Spleen (tissue), 11 donors: ENCODE measurements around the gene ANKRD44. TPM values are rescaled to one million over a fixed set of nuclear protein-coding genes. Genes with fewer than 3 reads are reported as not detected.

Experiments used
- DNase-seq: peaks from one replicate; pipeline ENCODE4 v3.0.0-alpha.2; 2020
- H3K27ac ChIP-seq, 8 donors: fragments of 200-600 bp; sonication (generic) in 7 of 8; 1 replicate in 4 of 8; 2 replicates in 4 of 8; pipeline versions ENCODE4 v1.5.0 to v1.8.0; 2016 to 2021; ENCODE audit warnings: inconsistent platforms in 4 of 8, mild to moderate bottlenecking in 4 of 8, moderate library complexity in 1 of 8
- H3K27me3 ChIP-seq, 7 donors: fragments of 200-600 bp; sonication (generic) in 6 of 7; replicated peaks in 1 of 7; 1 replicate in 4 of 7; 2 replicates in 3 of 7; pipeline versions ENCODE4 v1.5.0 to v1.8.0; 2016 to 2021; ENCODE audit warnings: inconsistent platforms in 3 of 7, mild to moderate bottlenecking in 1 of 7
- H3K36me3 ChIP-seq, 6 donors: fragments of 200-600 bp; sonication (generic) in 5 of 6; 1 replicate in 4 of 6; 2 replicates in 2 of 6; pipeline versions ENCODE4 v1.5.0 to v1.8.0; 2016 to 2021; ENCODE audit warnings: inconsistent platforms in 2 of 6
- H3K4me1 ChIP-seq, 6 donors: fragments of 200-600 bp; sonication (generic) in 5 of 6; 1 replicate in 3 of 6; 2 replicates in 3 of 6; pipeline versions ENCODE4 v1.5.0 to v1.8.0; 2016 to 2021; ENCODE audit warnings: inconsistent platforms in 3 of 6
- H3K4me3 ChIP-seq, 8 donors: fragments of 200-600 bp; sonication (generic) in 7 of 8; 1 replicate in 4 of 8; 2 replicates in 4 of 8; pipeline versions ENCODE4 v1.5.0 to v1.8.0; 2016 to 2021; ENCODE audit warnings: inconsistent platforms in 4 of 8, mild to moderate bottlenecking in 4 of 8, moderate library complexity in 2 of 8
- H3K9me3 ChIP-seq, 8 donors: fragments of 200-600 bp; sonication (generic) in 7 of 8; 1 replicate in 4 of 8; 2 replicates in 4 of 8; pipeline versions ENCODE4 v1.5.0 to v1.8.0; 2016 to 2021; ENCODE audit warnings: inconsistent platforms in 4 of 8
- CTCF ChIP-seq, 11 experiments: fragments of 200-600 bp in 7 of 11; fragments of 450-650 bp in 4 of 11; sonication (generic) in 4 of 11; IDR thresholded peaks in 8 of 11; conservative IDR thresholded peaks in 3 of 11; 1 replicate in 7 of 11; 2 replicates in 4 of 11; pipeline versions ENCODE4 v1.4.0 to v1.8.0; 2016 to 2021; ENCODE audit warnings: antibody characterized with exemption in 11 of 11, inconsistent platforms in 4 of 11, mild to moderate bottlenecking in 1 of 11
- POLR2A ChIP-seq, 3 donors: fragments of 450-650 bp; IDR thresholded peaks; one replicate each; pipeline ENCODE4 v1.5.1; 2017; ENCODE audit warnings: antibody characterized with exemption in 3 of 3, mild to moderate bottlenecking in 1 of 3
- POLR2AphosphoS5 ChIP-seq, 3 donors: sonication (generic); formaldehyde crosslinking; IDR thresholded peaks; one replicate each; pipeline ENCODE4 v1.5.1; 2017; ENCODE audit warnings: antibody characterized with exemption in 3 of 3
- WGBS, 5 donors: extraction: QIAGEN DNeasy Blood & Tissue Kit in 3 of 5; methylation state at CpG; one replicate each; pipeline versions ENCODE4 v1.1.5 to v1.1.7; 2013 to 2018; 5-methylcytosine and 5-hydroxymethylcytosine counted together
- intact Hi-C: fragments of 100-400 bp; cut with DNase I; formaldehyde crosslinking; loops from one replicate; pipeline ENCODE4 v1.15.0; 2023; ENCODE audit warnings: low total_unique reads
- polyA plus RNA-seq, 3 donors: library from polyadenylated mRNA; stranded (reverse); fragments of 200-250 nt; gene quantifications; one replicate each; pipeline ENCODE4 v1.2.1, GENCODE V29; 2013
- total RNA-seq, 7 donors: library from RNA; depleted of rRNA in 3 of 7; stranded (reverse); fragments of >200 nt in 3 of 7; fragmentation: NEBNext Ultra II Directional in 4 of 7; extraction: Animal tissue kit (Norgen Biotek cat#: 25700) in 4 of 7; gene quantifications; one replicate each; pipeline versions ENCODE4 v1.1.0 to v1.2.1, GENCODE V29; 2016 to 2021
- donor health status: healthy with polysubstance abuse.
- donor health status: DM: no; HTN: no; CAD: no; lungs with moderate emphysema.
- donor health status: DM: no; HTN: no; CAD: no.
- donor health status: Bipolar disorder and iron deficiency.
- donor health status: healthy.
- donor health status: DM: no; HTN: no; CAD: no.
- donor health status: DM: yes; HTN: yes; CAD: no.

The ANKRD44 gene
- total and polyA plus RNA-seq, 10 donors: 16.0 to 183 (median 140) TPM

DNA sequence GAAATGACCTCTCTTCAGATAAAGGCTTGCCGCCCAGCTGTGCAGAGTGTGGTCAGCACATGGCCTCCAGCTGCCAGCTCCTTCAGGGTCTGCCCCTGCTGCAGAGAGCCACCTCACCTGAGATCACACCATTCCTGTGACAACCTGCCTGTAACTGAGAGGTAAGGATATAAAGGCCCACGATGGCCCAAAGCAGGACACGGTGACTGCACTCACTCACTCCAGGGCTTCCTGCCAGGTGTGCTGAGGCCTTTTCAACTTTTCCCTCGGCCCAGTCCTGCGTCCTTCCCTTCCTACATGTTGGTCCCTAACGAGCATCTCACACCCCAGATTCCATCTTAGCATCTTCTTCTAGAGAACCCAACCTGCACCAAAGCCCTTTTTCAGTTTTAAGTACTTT lies 36.2 kb downstream of the ANKRD44 start:
- intact Hi-C loops: no loop called here
- H3K36me3 ChIP-seq: no peaks in the 10 kb centered on the region
- TF ChIP-seq CTCF (IDR thresholded peaks at IDR 0.05 in 8 of 11, conservative IDR thresholded peaks at IDR 0.05 in 3 of 11) (no peak), POLR2AphosphoS5 (IDR thresholded peaks at IDR 0.05) (no peak), POLR2A (IDR thresholded peaks at IDR 0.05) (no peak)

DNA sequence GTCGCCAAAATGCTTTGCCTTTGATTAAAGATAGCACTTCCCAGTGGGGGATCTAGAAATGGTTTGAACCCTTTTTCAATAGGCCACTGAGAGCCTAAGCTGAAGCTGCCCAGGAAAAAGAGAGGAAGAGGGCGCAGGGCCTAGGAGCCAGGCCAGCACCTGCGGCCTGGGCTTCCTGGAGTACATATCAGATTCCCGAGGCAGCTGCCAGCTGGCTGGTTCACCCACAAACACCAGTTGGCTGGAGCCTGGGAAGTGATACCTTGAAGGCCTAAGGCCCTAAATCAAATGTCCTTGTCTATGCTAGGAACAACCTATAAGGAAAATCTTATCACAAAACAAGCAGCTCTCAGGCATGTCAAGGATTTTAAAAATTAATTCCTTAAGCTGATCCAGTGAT lies 37.1 kb downstream of the ANKRD44 start:
- no peaks in the 10 kb centered on the region for H3K9me3 ChIP-seq
- intact Hi-C loops: no loop called here
- H3K36me3 ChIP-seq: peaks cover 0 to 2% (median 0%) of the 10 kb centered on the region in 6 donors
- no peaks in the 10 kb centered on the region for H3K27me3 ChIP-seq
- peak overlapping the region in 2 of 8 donors; percentile 15 to 38 for H3K27ac ChIP-seq
- peaks cover 5 to 100% (median 73%) of the 10 kb centered on the region in 6 donors for H3K4me1 ChIP-seq
- H3K4me3 ChIP-seq: no peak overlapping the region
- 60 to 69% (median 62%) methylated on average over 3 to 4 of the region's 4 CpGs for WGBS, 5 donors
- no peak for DNase-seq
- TF ChIP-seq CTCF (IDR thresholded peaks at IDR 0.05 in 8 of 11, conservative IDR thresholded peaks at IDR 0.05 in 3 of 11) (no peak), POLR2A (IDR thresholded peaks at IDR 0.05) (no peak), POLR2AphosphoS5 (IDR thresholded peaks at IDR 0.05) (peak in 1 of 3 donors; percentile 8)

More for the DNA sequence above, 36.2 kb downstream of the ANKRD44 start:
- Histone ChIP-seq H3K9me3 (no peaks in the 10 kb centered on the region), H3K4me1 (peaks cover 12 to 100% (median 73%) of the 10 kb centered on the region in 6 donors), H3K27ac (peak overlapping the region in 4 of 8 donors; percentile 6 to 35 (median 22)), H3K4me3 (no peak overlapping the region), H3K27me3 (no peaks in the 10 kb centered on the region)
- 56 to 67% (median 59%) methylated on average over 6 of the region's 6 CpGs for WGBS, 5 donors
- DNase-seq: no peak

- intact Hi-C loops: no loop called here
- Histone ChIP-seq H3K27ac (peak overlapping the region in 2 of 8 donors; percentile 20 to 54), H3K4me3 (no peak overlapping the region), H3K4me1 (peaks cover 17 to 100% (median 77%) of the 10 kb centered on the region in 6 donors), H3K9me3 (no peaks in the 10 kb centered on the region), H3K36me3 (peaks cover 0 to 4% (median 0%) of the 10 kb centered on the region in 6 donors), H3K27me3 (no peaks in the 10 kb centered on the region)
- DNase-seq: no peak
- 89 to 100% (median 97%) methylated on average over 3 of the region's 3 CpGs for whole genome bisulfite sequencing, 5 donors
- TF ChIP-seq CTCF (IDR thresholded peaks at IDR 0.05 in 8 of 11, conservative IDR thresholded peaks at IDR 0.05 in 3 of 11) (no peak), POLR2AphosphoS5 (IDR thresholded peaks at IDR 0.05) (no peak), POLR2A (IDR thresholded peaks at IDR 0.05) (no peak)
Measured at GRCh38 chr2:197270601-197271000, 40.0 kb downstream of the ANKRD44 start.

GRCh38 chr2:197269815-197270214 lies 40.8 kb downstream of the ANKRD44 start:
- Histone ChIP-seq H3K4me3 (no peak overlapping the region), H3K27me3 (no peaks in the 10 kb centered on the region), H3K36me3 (peaks cover 0 to 4% (median 0%) of the 10 kb centered on the region in 6 donors), H3K27ac (peak overlapping the region in 4 of 8 donors; percentile 12 to 54 (median 28)), H3K9me3 (no peaks in the 10 kb centered on the region), H3K4me1 (peaks cover 23 to 100% (median 83%) of the 10 kb centered on the region in 6 donors)
- no peak for TF ChIP-seq POLR2AphosphoS5 (IDR thresholded peaks at IDR 0.05)
- TF ChIP-seq POLR2A (IDR thresholded peaks at IDR 0.05): no peak
- TF ChIP-seq CTCF (IDR thresholded peaks at IDR 0.05 in 8 of 11, conservative IDR thresholded peaks at IDR 0.05 in 3 of 11): no peak
- no peak for DNase-seq
- intact Hi-C loops: no loop called here
